ENCODE data around the gene GSTA1. TPM values are rescaled to one million over a fixed set of nuclear protein-coding genes. Genes with fewer than 3 reads are reported as not detected.
"Not testable (repeated sequence)": the region's sequence is repeated elsewhere in the genome, so short reads cannot be mapped to it uniquely, and the experiment has no call there.

The GSTA1 gene
- total RNA-seq, 4 donors from 2014 or later = 0.27 TPM; not detected in 3

- in situ Hi-C loops (cut with MboI; ENCODE audit: low sequenced_read_pairs in 4 of 4) = no loop called here
- ATAC-seq (no peak), DNase-seq (no peak)
- intact Hi-C loops (cut with DNase I; ENCODE audit: low total_unique reads) = no loop called here
- Histone ChIP-seq H3K4me3 (no peak overlapping the region), H3K27me3 (no peaks in the 10 kb centered on the region), H3K9me3 (no peaks in the 10 kb centered on the region), H3K36me3 (no peaks in the 10 kb centered on the region), H3K27ac (no peak overlapping the region), H3K4me1 (no peaks in the 10 kb centered on the region)
- no peak for TF ChIP-seq POLR2A (IDR thresholded peaks at IDR 0.05)
- TF ChIP-seq, protein P1, sequence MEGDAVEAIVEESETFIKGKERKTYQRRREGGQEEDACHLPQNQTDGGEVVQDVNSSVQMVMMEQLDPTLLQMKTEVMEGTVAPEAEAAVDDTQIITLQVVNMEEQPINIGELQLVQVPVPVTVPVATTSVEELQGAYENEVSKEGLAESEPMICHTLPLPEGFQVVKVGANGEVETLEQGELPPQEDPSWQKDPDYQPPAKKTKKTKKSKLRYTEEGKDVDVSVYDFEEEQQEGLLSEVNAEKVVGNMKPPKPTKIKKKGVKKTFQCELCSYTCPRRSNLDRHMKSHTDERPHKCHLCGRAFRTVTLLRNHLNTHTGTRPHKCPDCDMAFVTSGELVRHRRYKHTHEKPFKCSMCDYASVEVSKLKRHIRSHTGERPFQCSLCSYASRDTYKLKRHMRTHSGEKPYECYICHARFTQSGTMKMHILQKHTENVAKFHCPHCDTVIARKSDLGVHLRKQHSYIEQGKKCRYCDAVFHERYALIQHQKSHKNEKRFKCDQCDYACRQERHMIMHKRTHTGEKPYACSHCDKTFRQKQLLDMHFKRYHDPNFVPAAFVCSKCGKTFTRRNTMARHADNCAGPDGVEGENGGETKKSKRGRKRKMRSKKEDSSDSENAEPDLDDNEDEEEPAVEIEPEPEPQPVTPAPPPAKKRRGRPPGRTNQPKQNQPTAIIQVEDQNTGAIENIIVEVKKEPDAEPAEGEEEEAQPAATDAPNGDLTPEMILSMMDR (IDR thresholded peaks at IDR 0.05 in 4 of 5, conservative IDR thresholded peaks at IDR 0.05 in 1 of 5) = peak in 1 of 5 experiments; percentile 13
These were observed 35.8 kb upstream of the GSTA1 start for GRCh38 chr6:52839124-52840055.

DNA sequence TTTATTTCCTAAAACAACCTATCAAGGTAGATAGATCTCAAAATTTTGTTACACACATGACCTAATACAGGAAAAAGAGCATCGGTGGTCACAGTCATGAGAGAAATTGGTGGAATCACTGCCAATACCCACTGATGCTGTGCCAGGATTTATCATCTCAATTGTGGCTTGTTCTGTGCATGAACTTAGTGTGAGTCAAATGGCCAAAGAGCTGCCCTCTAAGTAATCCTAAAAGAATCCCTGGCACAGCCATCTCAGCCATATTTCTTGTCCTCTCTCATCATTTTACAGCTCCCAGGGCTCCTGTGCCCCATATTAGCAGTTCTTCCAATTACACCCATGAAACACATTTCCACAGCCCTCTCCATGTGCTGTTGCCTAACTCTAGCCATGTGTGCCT is 30.9 kb upstream of the GSTA1 start:
- Histone ChIP-seq H3K36me3 (no peaks in the 10 kb centered on the region), H3K27ac (no peak overlapping the region), H3K4me1 (no peaks in the 10 kb centered on the region), H3K27me3 (no peaks in the 10 kb centered on the region), H3K9me3 (no peaks in the 10 kb centered on the region), H3K4me3 (no peak overlapping the region)
- in situ Hi-C loops (cut with MboI; ENCODE audit: low sequenced_read_pairs in 4 of 4) = no loop called here
- DNase-seq (no peak), ATAC-seq (no peak)
- intact Hi-C loops (cut with DNase I; ENCODE audit: low total_unique reads) = no loop called here
- TF ChIP-seq POLR2A (IDR thresholded peaks at IDR 0.05) = no peak
- TF ChIP-seq, protein P1 (IDR thresholded peaks at IDR 0.05 in 4 of 5, conservative IDR thresholded peaks at IDR 0.05 in 1 of 5) = no peak

DNA sequence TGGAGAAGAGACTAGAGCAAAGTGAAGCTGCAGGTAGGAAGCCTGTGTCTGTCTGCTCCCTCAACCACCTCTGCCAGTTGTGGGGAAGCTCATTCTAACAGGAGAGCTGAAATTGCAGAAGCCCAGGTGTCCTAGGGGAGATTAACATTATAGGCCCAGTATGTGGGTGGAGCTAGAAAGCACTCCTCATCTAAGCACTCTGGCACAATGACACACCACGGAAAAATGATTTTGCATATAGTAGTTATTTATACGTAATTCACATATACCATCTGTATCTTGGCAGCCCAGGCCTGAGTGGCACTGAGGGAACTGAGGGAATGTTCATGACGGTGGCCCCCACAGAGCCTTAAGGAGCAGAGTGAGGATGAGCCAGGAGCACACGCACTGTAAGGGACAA is 27.3 kb upstream of the GSTA1 start:
- H3K27me3 ChIP-seq; in situ Hi-C loops (cut with MboI; ENCODE audit: low sequenced_read_pairs in 4 of 4); H3K36me3 ChIP-seq; intact Hi-C loops (cut with DNase I; ENCODE audit: low total_unique reads); ATAC-seq; H3K4me1 ChIP-seq; H3K4me3 ChIP-seq; DNase-seq; H3K27ac ChIP-seq; H3K9me3 ChIP-seq: not testable (repeated sequence)

- Histone ChIP-seq H3K4me3 (no peak overlapping the region), H3K36me3 (no peaks in the 10 kb centered on the region), H3K9me3 (no peaks in the 10 kb centered on the region), H3K27me3 (no peaks in the 10 kb centered on the region), H3K27ac (no peak overlapping the region), H3K4me1 (no peaks in the 10 kb centered on the region)
- DNase-seq (no peak), ATAC-seq (no peak)
- TF ChIP-seq, protein P1 (IDR thresholded peaks at IDR 0.05 in 4 of 5, conservative IDR thresholded peaks at IDR 0.05 in 1 of 5) = no peak
- no peak for TF ChIP-seq POLR2A (IDR thresholded peaks at IDR 0.05)
- intact Hi-C loops (cut with DNase I; ENCODE audit: low total_unique reads) = no loop called here
- in situ Hi-C loops (cut with MboI; ENCODE audit: low sequenced_read_pairs in 4 of 4) = loop anchor here in 2 of 4 donors (5.0 kb wide), 1 partner anchor 42 kb away; no protein-coding TSS in a partner anchor
These were observed 25.6 kb upstream of the GSTA1 start for GRCh38 chr6:52829046-52829817.

GRCh38 chr6:52828621-52829020 is 25.0 kb upstream of the GSTA1 start:
- DNase-seq; ATAC-seq; H3K27ac ChIP-seq; H3K4me3 ChIP-seq; H3K9me3 ChIP-seq; H3K36me3 ChIP-seq; H3K4me1 ChIP-seq; intact Hi-C loops (cut with DNase I; ENCODE audit: low total_unique reads); H3K27me3 ChIP-seq: not testable (repeated sequence)
- in situ Hi-C loops (cut with MboI; ENCODE audit: low sequenced_read_pairs in 4 of 4) = loop anchor here in 2 of 4 donors (5.0 kb wide), 1 partner anchor 41 kb away; no protein-coding TSS in a partner anchor

- in situ Hi-C loops (cut with MboI; ENCODE audit: low sequenced_read_pairs in 4 of 4) (loop anchor here in 2 of 4 donors (5.0 kb wide), 1 partner anchor 40 kb away; no protein-coding TSS in a partner anchor), intact Hi-C loops (cut with DNase I; ENCODE audit: low total_unique reads) (loop anchor here (2.0 kb wide), 1 partner anchor 40 kb away; no protein-coding TSS in a partner anchor)
- not testable (repeated sequence) for H3K27ac ChIP-seq, H3K36me3 ChIP-seq, H3K9me3 ChIP-seq, H3K4me3 ChIP-seq, H3K4me1 ChIP-seq, H3K27me3 ChIP-seq, ATAC-seq, DNase-seq
These were observed 23.6 kb upstream of the GSTA1 start for GRCh38 chr6:52827073-52827783.
